ENCODE data around the gene RPRD2.

DNA sequence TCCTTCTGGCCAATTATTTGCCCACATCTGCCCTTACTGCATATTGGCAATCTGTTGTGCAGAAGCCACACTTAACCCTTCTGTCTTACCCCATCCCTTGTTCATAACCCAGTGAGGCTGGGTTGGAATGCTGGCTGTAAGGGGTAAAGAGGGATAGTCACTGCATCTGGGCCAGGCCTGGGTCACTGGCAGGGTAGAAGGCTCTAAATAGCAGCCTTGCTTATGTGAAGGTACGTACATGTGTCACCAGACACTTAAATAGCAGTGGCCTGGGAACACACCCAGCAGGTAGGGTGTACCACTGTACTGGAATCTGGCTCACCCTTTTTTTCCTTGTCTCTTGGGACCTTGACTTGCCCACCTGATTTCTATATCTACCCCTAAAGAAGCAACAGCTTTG is 113.4 kb downstream of the RPRD2 start:
- no peak for TF ChIP-seq POLR2A (IDR thresholded peaks at IDR 0.05)
- TF ChIP-seq, protein P1, sequence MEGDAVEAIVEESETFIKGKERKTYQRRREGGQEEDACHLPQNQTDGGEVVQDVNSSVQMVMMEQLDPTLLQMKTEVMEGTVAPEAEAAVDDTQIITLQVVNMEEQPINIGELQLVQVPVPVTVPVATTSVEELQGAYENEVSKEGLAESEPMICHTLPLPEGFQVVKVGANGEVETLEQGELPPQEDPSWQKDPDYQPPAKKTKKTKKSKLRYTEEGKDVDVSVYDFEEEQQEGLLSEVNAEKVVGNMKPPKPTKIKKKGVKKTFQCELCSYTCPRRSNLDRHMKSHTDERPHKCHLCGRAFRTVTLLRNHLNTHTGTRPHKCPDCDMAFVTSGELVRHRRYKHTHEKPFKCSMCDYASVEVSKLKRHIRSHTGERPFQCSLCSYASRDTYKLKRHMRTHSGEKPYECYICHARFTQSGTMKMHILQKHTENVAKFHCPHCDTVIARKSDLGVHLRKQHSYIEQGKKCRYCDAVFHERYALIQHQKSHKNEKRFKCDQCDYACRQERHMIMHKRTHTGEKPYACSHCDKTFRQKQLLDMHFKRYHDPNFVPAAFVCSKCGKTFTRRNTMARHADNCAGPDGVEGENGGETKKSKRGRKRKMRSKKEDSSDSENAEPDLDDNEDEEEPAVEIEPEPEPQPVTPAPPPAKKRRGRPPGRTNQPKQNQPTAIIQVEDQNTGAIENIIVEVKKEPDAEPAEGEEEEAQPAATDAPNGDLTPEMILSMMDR (IDR thresholded peaks at IDR 0.05), result no peak
